Measurements from ENCODE around the gene NACC2.

Gene NACC2

DNA sequence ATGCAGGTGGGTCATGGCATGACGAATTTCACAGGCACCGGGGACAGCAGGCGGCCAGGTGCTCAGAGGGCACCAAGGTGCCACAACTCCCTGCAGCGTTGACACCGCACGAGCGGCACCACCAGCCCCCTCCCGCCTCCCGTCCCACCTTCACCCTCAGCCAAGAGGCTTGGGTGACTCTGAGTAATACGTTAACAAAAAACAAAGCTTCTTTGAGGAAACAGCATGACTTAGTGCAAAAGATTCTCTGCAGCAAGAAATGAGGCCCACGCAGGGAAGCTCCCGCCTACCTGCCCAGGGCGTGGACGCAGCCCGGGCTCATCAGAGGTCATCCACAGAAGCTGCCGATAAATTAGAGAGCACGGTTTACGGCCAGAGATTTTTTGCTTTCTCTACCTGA, 19.5 kb upstream of the NACC2 start:
- H3K23ac ChIP-seq (ENCODE audit: low read depth, low read length, poor library complexity) = no peak overlapping the region
- WGBS, 2 donors (ENCODE audit: extremely low coverage in 2 of 2, insufficient read length in 2 of 2, insufficient replicate concordance in 1 of 2) = no CpG with 5 or more reads among the region's 18 CpGs
- H3K79me1 ChIP-seq (ENCODE audit: low read depth, low read length) = peaks cover 28% of the 10 kb centered on the region
- no peak for DNase-seq (ENCODE audit: low spot score)
- H3K18ac ChIP-seq (ENCODE audit: low read length) = no peak overlapping the region
- no peak overlapping the region for H2BK5ac ChIP-seq (ENCODE audit: low read length)
- no peak overlapping the region for H3K14ac ChIP-seq (ENCODE audit: low read length)
- peaks cover 16 to 26% of the 10 kb centered on the region in 2 donors for H3K36me3 ChIP-seq (replicated peaks in 1 of 2; ENCODE audit: control insufficient read depth in 2 of 2, insufficient read depth in 2 of 2, low read length in 2 of 2)
- H4K91ac ChIP-seq (ENCODE audit: low read depth, low read length, poor library complexity) = no peak overlapping the region
- H3K9ac ChIP-seq (ENCODE audit: low read depth, low read length, poor library complexity) = no peak overlapping the region
- H3K4me2 ChIP-seq (ENCODE audit: insufficient read depth, low read length, poor library complexity, severe bottlenecking) = no peak overlapping the region
- H2AFZ ChIP-seq (ENCODE audit: low read length) = no peak overlapping the region
- no peak overlapping the region for H3K4me3 ChIP-seq (ENCODE audit: low read length in 2 of 2)
- H3K27me3 ChIP-seq (ENCODE audit: control insufficient read depth in 3 of 3, insufficient read depth in 3 of 3, low read depth in 1 of 3, low read length in 3 of 3) = no peaks in the 10 kb centered on the region
- H2BK12ac ChIP-seq (ENCODE audit: low read length) = no peak overlapping the region
- no peak overlapping the region for H3K27ac ChIP-seq (replicated peaks; ENCODE audit: low read length)
- H2AK5ac ChIP-seq (ENCODE audit: low read depth, low read length) = no peak overlapping the region
- H2BK120ac ChIP-seq (ENCODE audit: low read depth, low read length) = no peak overlapping the region
- H3K4me1 ChIP-seq (ENCODE audit: control insufficient read depth in 2 of 2, insufficient read depth in 1 of 2, low read depth in 1 of 2, low read length in 2 of 2) = peaks cover 18 to 21% of the 10 kb centered on the region in 2 donors
- H3K4ac ChIP-seq (ENCODE audit: low read length) = no peak overlapping the region
- no peaks in the 10 kb centered on the region for H3K9me3 ChIP-seq (replicated peaks in 1 of 2; ENCODE audit: control insufficient read depth in 2 of 2, insufficient read depth in 1 of 2, low read depth in 1 of 2, low read length in 2 of 2)
- H4K8ac ChIP-seq (ENCODE audit: low read depth, low read length) = no peak overlapping the region
- H2BK15ac ChIP-seq (ENCODE audit: low read length) = no peak overlapping the region

DNA sequence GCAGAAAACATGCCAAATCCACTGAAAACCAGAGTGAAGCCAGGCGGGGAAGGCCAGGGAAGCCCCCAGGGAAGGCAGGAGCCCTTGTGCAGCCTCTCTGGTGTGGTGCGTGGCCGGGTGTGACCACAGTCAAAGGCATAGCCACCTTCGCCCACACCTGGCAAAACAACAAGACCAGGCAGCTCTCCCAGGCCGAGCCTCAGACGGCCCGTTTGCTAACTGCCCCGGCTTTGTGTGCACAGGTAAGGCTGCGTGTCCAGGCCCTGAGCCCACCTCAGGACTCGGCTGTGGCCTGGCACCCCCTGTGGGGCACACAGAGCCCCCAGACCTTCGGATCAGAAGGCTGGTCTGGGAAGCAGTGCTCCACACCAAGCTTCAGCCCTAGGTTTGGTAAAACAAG, 17.5 kb upstream of the NACC2 start:
- no peak overlapping the region for H2AFZ ChIP-seq (ENCODE audit: low read length)
- H3K23ac ChIP-seq (ENCODE audit: low read depth, low read length, poor library complexity) = peak overlapping the region; percentile 73
- DNase-seq (ENCODE audit: low spot score) = no peak
- no peak overlapping the region for H3K27ac ChIP-seq (replicated peaks; ENCODE audit: low read length)
- H3K27me3 ChIP-seq (ENCODE audit: control insufficient read depth in 3 of 3, insufficient read depth in 3 of 3, low read depth in 1 of 3, low read length in 3 of 3) = no peaks in the 10 kb centered on the region
- H2BK120ac ChIP-seq (ENCODE audit: low read depth, low read length) = no peak overlapping the region
- no peak overlapping the region for H3K18ac ChIP-seq (ENCODE audit: low read length)
- peak overlapping the region; percentile 56 for H3K14ac ChIP-seq (ENCODE audit: low read length)
- no peak overlapping the region for H3K4ac ChIP-seq (ENCODE audit: low read length)
- no peak overlapping the region for H4K8ac ChIP-seq (ENCODE audit: low read depth, low read length)
- no peak overlapping the region for H3K9ac ChIP-seq (ENCODE audit: low read depth, low read length, poor library complexity)
- H3K4me2 ChIP-seq (ENCODE audit: insufficient read depth, low read length, poor library complexity, severe bottlenecking) = no peak overlapping the region
- H4K91ac ChIP-seq (ENCODE audit: low read depth, low read length, poor library complexity) = peak overlapping the region; percentile 53
- peak overlapping the region; percentile 94 for H2BK5ac ChIP-seq (ENCODE audit: low read length)
- H3K4me1 ChIP-seq (ENCODE audit: control insufficient read depth in 2 of 2, insufficient read depth in 1 of 2, low read depth in 1 of 2, low read length in 2 of 2) = peaks cover 26 to 27% of the 10 kb centered on the region in 2 donors
- H2BK15ac ChIP-seq (ENCODE audit: low read length) = peak overlapping the region; percentile 71
- no peaks in the 10 kb centered on the region for H3K9me3 ChIP-seq (replicated peaks in 1 of 2; ENCODE audit: control insufficient read depth in 2 of 2, insufficient read depth in 1 of 2, low read depth in 1 of 2, low read length in 2 of 2)
- H3K79me1 ChIP-seq (ENCODE audit: low read depth, low read length) = peaks cover 23% of the 10 kb centered on the region
- no peak overlapping the region for H3K4me3 ChIP-seq (ENCODE audit: low read length in 2 of 2)
- peak overlapping the region; percentile 81 for H2AK5ac ChIP-seq (ENCODE audit: low read depth, low read length)
- no CpG with 5 or more reads among the region's 11 CpGs for WGBS, 2 donors (ENCODE audit: extremely low coverage in 2 of 2, insufficient read length in 2 of 2, insufficient replicate concordance in 1 of 2)
- H3K36me3 ChIP-seq (replicated peaks in 1 of 2; ENCODE audit: control insufficient read depth in 2 of 2, insufficient read depth in 2 of 2, low read length in 2 of 2) = peaks cover 16 to 26% of the 10 kb centered on the region in 2 donors
- no peak overlapping the region for H2BK12ac ChIP-seq (ENCODE audit: low read length)

DNA sequence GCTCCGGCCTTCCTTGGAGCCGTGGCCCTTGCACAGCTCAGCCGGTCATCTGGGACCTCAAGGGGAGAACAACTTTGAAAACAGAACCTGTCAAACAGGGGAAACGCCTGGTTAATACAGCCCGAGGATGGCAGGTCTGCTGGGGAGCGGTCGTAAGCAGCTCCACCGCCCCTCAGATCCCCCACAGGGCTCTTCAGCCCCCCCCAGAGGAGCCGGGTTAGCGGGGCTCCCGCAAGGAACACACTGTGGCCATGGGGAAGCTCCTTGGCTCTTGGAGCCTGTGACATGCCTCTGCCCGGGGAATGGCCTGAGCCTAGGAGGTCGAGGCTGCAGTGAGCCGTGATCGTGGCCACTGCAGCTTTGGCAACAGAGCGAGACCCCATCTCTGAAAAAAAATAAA, 16.8 kb upstream of the NACC2 start:
- no peak overlapping the region for H3K23ac ChIP-seq (ENCODE audit: low read depth, low read length, poor library complexity)
- H3K4me1 ChIP-seq (ENCODE audit: control insufficient read depth in 2 of 2, insufficient read depth in 1 of 2, low read depth in 1 of 2, low read length in 2 of 2) = peaks cover 22 to 27% of the 10 kb centered on the region in 2 donors
- H3K4ac ChIP-seq (ENCODE audit: low read length) = no peak overlapping the region
- H4K91ac ChIP-seq (ENCODE audit: low read depth, low read length, poor library complexity) = no peak overlapping the region
- no peak overlapping the region for H3K27ac ChIP-seq (replicated peaks; ENCODE audit: low read length)
- H2BK12ac ChIP-seq (ENCODE audit: low read length) = no peak overlapping the region
- peak overlapping the region; percentile 47 for H2BK120ac ChIP-seq (ENCODE audit: low read depth, low read length)
- H3K79me1 ChIP-seq (ENCODE audit: low read depth, low read length) = peaks cover 19% of the 10 kb centered on the region
- H2BK5ac ChIP-seq (ENCODE audit: low read length) = peak overlapping the region; percentile 94
- H3K4me3 ChIP-seq (ENCODE audit: low read length in 2 of 2) = no peak overlapping the region
- peak overlapping the region; percentile 67 for H2BK15ac ChIP-seq (ENCODE audit: low read length)
- peak overlapping the region; percentile 100 for H2AK5ac ChIP-seq (ENCODE audit: low read depth, low read length)
- no peak overlapping the region for H4K8ac ChIP-seq (ENCODE audit: low read depth, low read length)
- no peaks in the 10 kb centered on the region for H3K9me3 ChIP-seq (replicated peaks in 1 of 2; ENCODE audit: control insufficient read depth in 2 of 2, insufficient read depth in 1 of 2, low read depth in 1 of 2, low read length in 2 of 2)
- no CpG with 5 or more reads among the region's 16 CpGs for WGBS, 2 donors (ENCODE audit: extremely low coverage in 2 of 2, insufficient read length in 2 of 2, insufficient replicate concordance in 1 of 2)
- H3K14ac ChIP-seq (ENCODE audit: low read length) = no peak overlapping the region
- peak overlapping the region; percentile 50 for H3K9ac ChIP-seq (ENCODE audit: low read depth, low read length, poor library complexity)
- H2AFZ ChIP-seq (ENCODE audit: low read length) = no peak overlapping the region
- H3K36me3 ChIP-seq (replicated peaks in 1 of 2; ENCODE audit: control insufficient read depth in 2 of 2, insufficient read depth in 2 of 2, low read length in 2 of 2) = peaks cover 16 to 26% of the 10 kb centered on the region in 2 donors
- DNase-seq (ENCODE audit: low spot score) = no peak
- H3K27me3 ChIP-seq (ENCODE audit: control insufficient read depth in 3 of 3, insufficient read depth in 3 of 3, low read depth in 1 of 3, low read length in 3 of 3) = no peaks in the 10 kb centered on the region
- H3K18ac ChIP-seq (ENCODE audit: low read length) = peak overlapping the region; percentile 27
- H3K4me2 ChIP-seq (ENCODE audit: insufficient read depth, low read length, poor library complexity, severe bottlenecking) = no peak overlapping the region

DNA sequence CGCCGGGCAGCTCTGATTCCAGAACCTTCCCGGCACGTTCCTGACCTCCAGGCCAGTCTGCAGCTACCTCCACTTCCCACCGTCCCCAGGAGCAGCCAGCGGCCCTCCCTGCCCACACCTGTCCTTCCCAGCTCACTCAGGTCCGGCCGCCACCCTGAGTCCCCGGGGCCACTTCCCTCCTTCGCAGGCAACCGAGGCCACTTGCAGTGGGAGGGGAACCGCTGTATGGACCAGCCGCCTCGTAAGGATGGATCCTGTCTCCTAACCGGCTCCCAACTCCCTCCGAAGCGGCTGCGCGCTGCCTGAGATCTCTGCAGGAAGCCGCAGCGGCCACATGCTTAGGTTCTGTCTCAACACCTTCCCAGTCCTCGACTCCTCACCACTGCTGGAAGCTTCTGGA, 16.1 kb upstream of the NACC2 start:
- WGBS, 2 donors (ENCODE audit: extremely low coverage in 2 of 2, insufficient read length in 2 of 2, insufficient replicate concordance in 1 of 2) = no CpG with 5 or more reads among the region's 22 CpGs
- no peak overlapping the region for H3K4me2 ChIP-seq (ENCODE audit: insufficient read depth, low read length, poor library complexity, severe bottlenecking)
- DNase-seq (ENCODE audit: low spot score) = no peak
- peaks cover 22 to 31% of the 10 kb centered on the region in 2 donors for H3K4me1 ChIP-seq (ENCODE audit: control insufficient read depth in 2 of 2, insufficient read depth in 1 of 2, low read depth in 1 of 2, low read length in 2 of 2)
- H3K9ac ChIP-seq (ENCODE audit: low read depth, low read length, poor library complexity) = no peak overlapping the region
- peaks cover 12% of the 10 kb centered on the region for H3K79me1 ChIP-seq (ENCODE audit: low read depth, low read length)
- H2BK12ac ChIP-seq (ENCODE audit: low read length) = peak overlapping the region; percentile 86
- peak overlapping the region; percentile 47 for H2BK120ac ChIP-seq (ENCODE audit: low read depth, low read length)
- H3K23ac ChIP-seq (ENCODE audit: low read depth, low read length, poor library complexity) = no peak overlapping the region
- no peak overlapping the region for H2BK5ac ChIP-seq (ENCODE audit: low read length)
- no peak overlapping the region for H4K8ac ChIP-seq (ENCODE audit: low read depth, low read length)
- H2AFZ ChIP-seq (ENCODE audit: low read length) = no peak overlapping the region
- H3K14ac ChIP-seq (ENCODE audit: low read length) = peak overlapping the region; percentile 3
- H2BK15ac ChIP-seq (ENCODE audit: low read length) = peak overlapping the region; percentile 99
- peak overlapping the region; percentile 65 for H4K91ac ChIP-seq (ENCODE audit: low read depth, low read length, poor library complexity)
- no peak overlapping the region for H3K4me3 ChIP-seq (ENCODE audit: low read length in 2 of 2)
- peaks cover 14 to 21% of the 10 kb centered on the region in 2 donors for H3K36me3 ChIP-seq (replicated peaks in 1 of 2; ENCODE audit: control insufficient read depth in 2 of 2, insufficient read depth in 2 of 2, low read length in 2 of 2)
- H2AK5ac ChIP-seq (ENCODE audit: low read depth, low read length) = peak overlapping the region; percentile 100
- peak overlapping the region; percentile 99 for H3K4ac ChIP-seq (ENCODE audit: low read length)
- H3K18ac ChIP-seq (ENCODE audit: low read length) = peak overlapping the region; percentile 99
- H3K27me3 ChIP-seq (ENCODE audit: control insufficient read depth in 3 of 3, insufficient read depth in 3 of 3, low read depth in 1 of 3, low read length in 3 of 3) = no peaks in the 10 kb centered on the region
- H3K27ac ChIP-seq (replicated peaks; ENCODE audit: low read length) = peak overlapping the region; percentile 31
- no peaks in the 10 kb centered on the region for H3K9me3 ChIP-seq (replicated peaks in 1 of 2; ENCODE audit: control insufficient read depth in 2 of 2, insufficient read depth in 1 of 2, low read depth in 1 of 2, low read length in 2 of 2)

All from neuronal stem cell (in vitro differentiated cells).